SK-N-MC (cell line): Measurements from ENCODE around the gene OSBP.

Experiments used
- EZH2 ChIP-seq: fragments of 200-600 bp; sonication (generic); IDR thresholded peaks from one replicate; pipeline ENCODE4 v1.6.1; 2017; ENCODE audit warnings: antibody characterized with exemption
- FOXP2 ChIP-seq: optimal IDR thresholded peaks from 2 replicates; pipeline ENCODE3; 2011; ENCODE audit warnings: mild to moderate bottlenecking, moderate library complexity; ENCODE audit not compliant: insufficient read depth; ENCODE audit errors: extremely low read length, control extremely low read depth
- POLR2AphosphoS5 ChIP-seq: IDR thresholded peaks from 2 replicates; pipeline ENCODE4 v1.6.1; 2012; ENCODE audit warnings: mild to moderate bottlenecking, low read depth, low read length, borderline replicate concordance

- TF ChIP-seq EZH2 (no peak), POLR2AphosphoS5 (no peak), FOXP2 (no peak)
Measured at GRCh38 chr11:59553323-59553722, 62.3 kb downstream of the OSBP start.
